GM19328 (cell line): ENCODE measurements around the gene FAM72D.
"Not testable (repeated sequence)": the region's sequence is repeated elsewhere in the genome, so short reads cannot be mapped to it uniquely, and the experiment has no call there.

Experiments
- ATAC-seq: cut with Tn5 transposase; IDR thresholded peaks from one replicate; pipeline ENCODE4 v1.9.1; 2021; ENCODE audit warnings: mild to moderate bottlenecking, moderate library complexity; ENCODE audit not compliant: unreplicated experiment

FAM72D gene

GRCh38 chr1:145095284-145096057 is at the start of gene FAM72D, which contains the start of gene SRGAP2B:
Gene FAM72D (plus strand): TSS chr1:145095974. CDS start chr1:145096848, 874 bp downstream.
Gene SRGAP2B (minus strand): TSS chr1:145095328. CDS start chr1:145092901, 2,427 bp downstream.
- ATAC-seq: peak; percentile 82

- not testable (repeated sequence) for ATAC-seq
Observed at GRCh38 chr1:145047553-145047952, 48.2 kb upstream of the FAM72D start.

- ATAC-seq: not testable (repeated sequence)
Observed at GRCh38 chr1:145048181-145048856, 47.5 kb upstream of the FAM72D start.

GRCh38 chr1:145052019-145052776 is 43.6 kb upstream of the FAM72D start:
- not testable (repeated sequence) for ATAC-seq

GRCh38 chr1:145053428-145053827 is 42.3 kb upstream of the FAM72D start:
- ATAC-seq: not testable (repeated sequence)

GRCh38 chr1:145055217-145055760 is 40.5 kb upstream of the FAM72D start:
- peak; percentile 99 for ATAC-seq

- ATAC-seq: not testable (repeated sequence)
Observed at GRCh38 chr1:145058184-145058583, 37.6 kb upstream of the FAM72D start.

GRCh38 chr1:145063285-145063684 is 32.5 kb upstream of the FAM72D start:
- not testable (repeated sequence) for ATAC-seq

GRCh38 chr1:145063941-145064648 is 31.7 kb upstream of the FAM72D start:
- ATAC-seq: not testable (repeated sequence)

GRCh38 chr1:145065194-145065826 is 30.5 kb upstream of the FAM72D start:
- ATAC-seq: not testable (repeated sequence)

GRCh38 chr1:145066486-145066885 is 29.3 kb upstream of the FAM72D start:
- ATAC-seq: not testable (repeated sequence)

GRCh38 chr1:145071569-145071968 is 24.2 kb upstream of the FAM72D start:
- ATAC-seq: not testable (repeated sequence)

- ATAC-seq: not testable (repeated sequence)
Observed at GRCh38 chr1:145074021-145074559, 21.7 kb upstream of the FAM72D start.

- ATAC-seq: not testable (repeated sequence)
Observed at GRCh38 chr1:145076877-145077276, 18.9 kb upstream of the FAM72D start.

- ATAC-seq: not testable (repeated sequence)
Observed at GRCh38 chr1:145077872-145078786, 17.6 kb upstream of the FAM72D start.

GRCh38 chr1:145078787-145079370 is 16.9 kb upstream of the FAM72D start:
- not testable (repeated sequence) for ATAC-seq

GRCh38 chr1:145079737-145080136 is 16.0 kb upstream of the FAM72D start:
- not testable (repeated sequence) for ATAC-seq

- ATAC-seq: not testable (repeated sequence)
Observed at GRCh38 chr1:145080193-145080592, 15.6 kb upstream of the FAM72D start.
